ENCODE results near the gene CLPSL1. TPM values are rescaled to one million over a fixed set of nuclear protein-coding genes. Genes with fewer than 3 reads are reported as not detected.

CLPSL1 gene
- total and polyA plus RNA-seq, 2 experiments from 2014 or later: not detected

- TF ChIP-seq REST (IDR thresholded peaks at IDR 0.05; ENCODE audit: unreplicated experiment) (no peak), CREB1 (CRISPR knock-in tag; IDR thresholded peaks at IDR 0.05; ENCODE audit: low read depth) (no peak), NANOG (IDR thresholded peaks at IDR 0.05; ENCODE audit: borderline replicate concordance) (no peak), EZH2phosphoT487 (IDR thresholded peaks at IDR 0.05; ENCODE audit: unreplicated experiment) (no peak), CTCF (conservative IDR thresholded peaks at IDR 0.05; ENCODE audit: low read depth in 2 of 2) (no peak)
Measured at GRCh38 chr6:35808688-35809087, 27.9 kb downstream of the CLPSL1 start (continued).

GRCh38 chr6:35809809-35810208 is 29.0 kb downstream of the CLPSL1 start:
- Histone ChIP-seq H4K20me1 (replicated peaks; ENCODE audit: insufficient read depth) (no peaks in the 10 kb centered on the region), H3K4me3 (no peak overlapping the region), H3K4me2 (no peak overlapping the region), H3K36me3 (ENCODE audit: insufficient read depth) (no peaks in the 10 kb centered on the region), H3K4me1 (ENCODE audit: insufficient read depth) (peaks cover 5% of the 10 kb centered on the region; the same call in 1 of the 2 replicates), H3K27me3 (ENCODE audit: insufficient read depth) (no peaks in the 10 kb centered on the region), H2AFZ (no peak overlapping the region), H3K9me2 (ENCODE audit: insufficient read depth) (no peaks in the 10 kb centered on the region), H3K27ac (ENCODE audit: low read depth) (no peak overlapping the region), H3K79me2 (replicated peaks; ENCODE audit: insufficient read depth) (no peaks in the 10 kb centered on the region), H3F3A (replicated peaks; ENCODE audit: low read depth) (no peaks in the 10 kb centered on the region)
- H3K4me3 Mint-ChIP-seq: no peak overlapping the region
- no peak for DNase-seq (ENCODE audit: low spot score)
- H3K27me3 Mint-ChIP-seq (ENCODE audit: insufficient read depth, low read depth, poor library complexity): peaks cover 5% of the 10 kb centered on the region
- H3K9me3 Mint-ChIP-seq: no peaks in the 10 kb centered on the region
- no peaks in the 10 kb centered on the region for H3K36me3 Mint-ChIP-seq (ENCODE audit: low read depth)
- peaks cover 8% of the 10 kb centered on the region for H3K4me1 Mint-ChIP-seq
- ATAC-seq: no peak
- H3K27ac Mint-ChIP-seq: no peak overlapping the region
- TF ChIP-seq ETS1 (IDR thresholded peaks at IDR 0.05) (no peak), REST (IDR thresholded peaks at IDR 0.05; ENCODE audit: unreplicated experiment) (no peak), CTCF (conservative IDR thresholded peaks at IDR 0.05; ENCODE audit: low read depth in 2 of 2) (no peak), EZH2phosphoT487 (IDR thresholded peaks at IDR 0.05; ENCODE audit: unreplicated experiment) (no peak), JUNB (IDR thresholded peaks at IDR 0.05; ENCODE audit: unreplicated experiment) (no peak), EZH2 (IDR thresholded peaks at IDR 0.05; ENCODE audit: low read depth, unreplicated experiment) (no peak), STAT1 (IDR thresholded peaks at IDR 0.05; ENCODE audit: unreplicated experiment) (no peak)

Data from GM23338 (cell line).